MM.1S (cell line): ENCODE results near the gene GNA14.

Source experiments
- DNase-seq: peaks from one replicate; pipeline ENCODE4 v3.0.0-alpha.2; 2015
- H2AFZ ChIP-seq: fragments of 300-600 bp; sonication (generic); 2 replicates; pipeline ENCODE4 v1.6.0; 2016; ENCODE audit warnings: antibody characterized with exemption, low read length
- H3F3A ChIP-seq: fragments of 300-600 bp; sonication (generic); 2 replicates; pipeline ENCODE4 v1.6.1; 2016; ENCODE audit warnings: mild to moderate bottlenecking, antibody characterized with exemption, low read length, moderate library complexity, mixed read lengths; ENCODE audit not compliant: insufficient read depth
- H3K27ac ChIP-seq: fragments of 300-600 bp; sonication (generic); 2 replicates; pipeline ENCODE4 v1.5.1; 2016; ENCODE audit warnings: mild to moderate bottlenecking, low read length
- H3K27me3 ChIP-seq: fragments of 300-600 bp; sonication (generic); replicated peaks from 2 replicates; pipeline ENCODE4 v1.6.0; 2016; ENCODE audit warnings: low read length; ENCODE audit not compliant: insufficient read depth
- H3K36me3 ChIP-seq: fragments of 300-600 bp; sonication (generic); replicated peaks from 2 replicates; pipeline ENCODE4 v1.6.1; 2016; ENCODE audit warnings: mild to moderate bottlenecking, low read length, mixed read lengths; ENCODE audit not compliant: insufficient read depth
- H3K4me1 ChIP-seq: fragments of 300-600 bp; sonication (generic); 2 replicates; pipeline ENCODE4 v1.6.1; 2016; ENCODE audit warnings: low read length, mixed read lengths
- H3K4me2 ChIP-seq: fragments of 300-600 bp; sonication (generic); 2 replicates; pipeline ENCODE4 v1.6.0; 2016; ENCODE audit warnings: low read depth, low read length
- H3K4me3 ChIP-seq: fragments of 300-600 bp; sonication (generic); 2 replicates; pipeline ENCODE4 v1.5.1; 2016; ENCODE audit warnings: low read length, mixed read lengths
- H3K79me2 ChIP-seq: fragments of 300-600 bp; sonication (generic); 2 replicates; pipeline ENCODE4 v1.6.1; 2016; ENCODE audit warnings: mixed run types, low read length, mixed read lengths
- H3K9ac ChIP-seq: fragments of 300-600 bp; sonication (generic); 2 replicates; pipeline ENCODE4 v1.6.1; 2016; ENCODE audit warnings: low read length, mixed read lengths
- H3K9me2 ChIP-seq: fragments of 300-600 bp; sonication (generic); replicated peaks from 2 replicates; pipeline ENCODE4 v1.6.1; 2016; ENCODE audit warnings: mild to moderate bottlenecking, low read length, mixed read lengths; ENCODE audit not compliant: insufficient read depth
- H3K9me3 ChIP-seq: fragments of 300-600 bp; sonication (generic); replicated peaks from 2 replicates; pipeline ENCODE4 v1.6.1; 2016; ENCODE audit warnings: mild to moderate bottlenecking, low read length, mixed read lengths; ENCODE audit not compliant: insufficient read depth
- H4K20me1 ChIP-seq: fragments of 300-600 bp; sonication (generic); 2 replicates; pipeline ENCODE4 v1.6.1; 2016; ENCODE audit warnings: mild to moderate bottlenecking, low read length, moderate library complexity, mixed read lengths; ENCODE audit not compliant: insufficient read depth
- EZH2 ChIP-seq: fragments of 300-600 bp; sonication (generic); optimal IDR thresholded peaks from 2 replicates; pipeline ENCODE3; 2017; ENCODE audit warnings: low read depth, mild to moderate bottlenecking, antibody characterized with exemption, low read length, mixed read lengths
- EZH2phosphoT487 ChIP-seq: fragments of 300-600 bp; sonication (generic); IDR thresholded peaks from 2 replicates; pipeline ENCODE4 v1.6.1; 2018; ENCODE audit warnings: antibody characterized with exemption, low read length
- TF ChIP-seq, protein P1 (sequence below): fragments of 300-600 bp; sonication (generic); IDR thresholded peaks from 2 replicates; pipeline ENCODE4 v1.5.1; 2016; ENCODE audit warnings: antibody characterized with exemption, low read length, mixed read lengths

GNA14 gene

DNA sequence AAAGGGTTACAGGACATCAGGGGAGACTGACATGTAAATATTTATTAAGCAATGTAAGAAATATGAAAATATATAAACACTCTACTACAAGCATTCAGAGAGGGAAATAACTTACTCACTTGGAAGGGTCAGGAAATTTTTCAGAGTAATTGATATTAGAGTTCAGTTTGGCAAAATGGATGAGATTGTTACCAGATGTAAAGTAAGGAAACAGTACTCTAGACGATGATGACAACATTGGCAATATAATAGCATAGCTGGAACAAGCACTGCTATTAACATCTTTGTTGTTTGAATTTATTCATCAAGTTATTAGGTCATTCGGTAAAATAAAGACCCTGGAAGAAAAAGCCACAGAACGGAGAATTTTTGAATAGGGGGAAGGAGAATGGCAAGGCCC is 49.1 kb downstream of the GNA14 start:
- Histone ChIP-seq H3K9me3 (no peaks in the 10 kb centered on the region), H3F3A (no peaks in the 10 kb centered on the region), H3K27me3 (no peaks in the 10 kb centered on the region), H3K4me2 (no peak overlapping the region), H3K27ac (no peak overlapping the region), H4K20me1 (no peaks in the 10 kb centered on the region), H3K36me3 (no peaks in the 10 kb centered on the region), H3K9me2 (no peaks in the 10 kb centered on the region), H3K4me3 (no peak overlapping the region), H3K4me1 (no peaks in the 10 kb centered on the region), H3K9ac (no peak overlapping the region), H2AFZ (no peak overlapping the region), H3K79me2 (no peaks in the 10 kb centered on the region)
- DNase-seq = no peak
- TF ChIP-seq EZH2phosphoT487 = no peak
- no peak for TF ChIP-seq EZH2
- TF ChIP-seq, protein P1, sequence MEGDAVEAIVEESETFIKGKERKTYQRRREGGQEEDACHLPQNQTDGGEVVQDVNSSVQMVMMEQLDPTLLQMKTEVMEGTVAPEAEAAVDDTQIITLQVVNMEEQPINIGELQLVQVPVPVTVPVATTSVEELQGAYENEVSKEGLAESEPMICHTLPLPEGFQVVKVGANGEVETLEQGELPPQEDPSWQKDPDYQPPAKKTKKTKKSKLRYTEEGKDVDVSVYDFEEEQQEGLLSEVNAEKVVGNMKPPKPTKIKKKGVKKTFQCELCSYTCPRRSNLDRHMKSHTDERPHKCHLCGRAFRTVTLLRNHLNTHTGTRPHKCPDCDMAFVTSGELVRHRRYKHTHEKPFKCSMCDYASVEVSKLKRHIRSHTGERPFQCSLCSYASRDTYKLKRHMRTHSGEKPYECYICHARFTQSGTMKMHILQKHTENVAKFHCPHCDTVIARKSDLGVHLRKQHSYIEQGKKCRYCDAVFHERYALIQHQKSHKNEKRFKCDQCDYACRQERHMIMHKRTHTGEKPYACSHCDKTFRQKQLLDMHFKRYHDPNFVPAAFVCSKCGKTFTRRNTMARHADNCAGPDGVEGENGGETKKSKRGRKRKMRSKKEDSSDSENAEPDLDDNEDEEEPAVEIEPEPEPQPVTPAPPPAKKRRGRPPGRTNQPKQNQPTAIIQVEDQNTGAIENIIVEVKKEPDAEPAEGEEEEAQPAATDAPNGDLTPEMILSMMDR = no peak

DNA sequence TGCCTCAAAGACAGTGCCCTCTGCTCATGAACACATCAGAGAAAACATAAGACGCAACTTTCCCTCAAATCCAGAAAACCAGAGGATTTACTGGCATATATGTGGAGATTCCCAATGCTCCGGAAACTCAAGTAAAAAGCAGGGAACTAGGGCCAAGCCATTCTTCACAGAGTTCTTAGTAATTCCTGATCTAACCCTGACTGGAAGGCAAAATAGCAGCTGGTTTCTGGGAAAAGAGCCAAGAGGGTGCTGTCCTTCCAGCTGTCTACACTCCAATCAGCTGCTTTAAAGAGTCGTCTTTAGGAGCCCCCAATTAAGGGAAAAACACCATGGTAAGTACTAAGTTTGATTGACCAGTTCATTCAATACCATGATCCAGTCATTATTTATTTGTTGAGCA is 49.6 kb downstream of the GNA14 start:
- H3K9me2 ChIP-seq = no peaks in the 10 kb centered on the region
- no peaks in the 10 kb centered on the region for H3K36me3 ChIP-seq
- no peaks in the 10 kb centered on the region for H3K27me3 ChIP-seq
- no peak overlapping the region for H3K9ac ChIP-seq
- H2AFZ ChIP-seq = no peak overlapping the region
- no peak for TF ChIP-seq EZH2
- no peak for TF ChIP-seq EZH2phosphoT487
- TF ChIP-seq, protein P1 = no peak
- H3K4me3 ChIP-seq = no peak overlapping the region
- H3K79me2 ChIP-seq = no peaks in the 10 kb centered on the region
- no peak for DNase-seq
- H4K20me1 ChIP-seq = no peaks in the 10 kb centered on the region
- no peak overlapping the region for H3K4me2 ChIP-seq
- H3F3A ChIP-seq = no peaks in the 10 kb centered on the region
- H3K4me1 ChIP-seq = no peaks in the 10 kb centered on the region
- no peak overlapping the region for H3K27ac ChIP-seq
- H3K9me3 ChIP-seq = no peaks in the 10 kb centered on the region

DNA sequence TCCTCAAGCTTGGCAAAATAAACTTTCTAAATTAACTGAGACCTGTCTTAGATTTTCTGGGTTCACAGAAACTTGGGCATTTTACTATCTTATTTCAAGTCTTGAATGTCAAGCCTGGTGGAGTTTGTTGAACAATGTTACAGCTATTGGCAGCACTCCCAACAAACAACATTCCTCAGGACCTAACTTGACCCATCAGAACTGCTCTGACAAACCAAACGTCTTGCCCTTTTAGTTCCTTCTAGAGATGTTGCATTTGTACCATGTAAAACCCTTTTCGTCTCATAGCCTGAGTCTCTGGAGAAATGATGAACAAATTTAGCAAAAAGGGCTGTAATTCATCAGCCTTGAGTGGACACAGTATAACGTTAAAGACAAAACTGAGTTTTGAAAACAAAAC is 51.1 kb downstream of the GNA14 start:
- Histone ChIP-seq H3K9me2 (no peaks in the 10 kb centered on the region), H3K4me2 (no peak overlapping the region), H4K20me1 (no peaks in the 10 kb centered on the region), H2AFZ (no peak overlapping the region), H3K79me2 (no peaks in the 10 kb centered on the region), H3K4me1 (no peaks in the 10 kb centered on the region), H3K4me3 (no peak overlapping the region), H3K27me3 (no peaks in the 10 kb centered on the region), H3K36me3 (no peaks in the 10 kb centered on the region), H3K9me3 (no peaks in the 10 kb centered on the region), H3K9ac (no peak overlapping the region), H3K27ac (no peak overlapping the region), H3F3A (no peaks in the 10 kb centered on the region)
- TF ChIP-seq EZH2 (no peak), EZH2phosphoT487 (no peak)
- TF ChIP-seq, protein P1 = no peak
- no peak for DNase-seq
